Suprapubic skin (tissue), 4 donors: ENCODE data around the gene CCZ1.
"Not testable (repeated sequence)": the region's sequence is repeated elsewhere in the genome, so short reads cannot be mapped to it uniquely, and the experiment has no call there.

Source experiments
- EP300 ChIP-seq: sonication (generic); formaldehyde crosslinking; IDR thresholded peaks from one replicate; pipeline ENCODE4 v1.6.1; 2017; ENCODE audit warnings: antibody characterized with exemption
- POLR2A ChIP-seq, 2 donors: fragments of 450-650 bp; IDR thresholded peaks; one replicate each; pipeline ENCODE4 v1.6.1; 2017; ENCODE audit warnings: antibody characterized with exemption in 2 of 2, mild to moderate bottlenecking in 2 of 2, moderate library complexity in 2 of 2
- POLR2AphosphoS5 ChIP-seq, 3 donors: sonication (generic); formaldehyde crosslinking; IDR thresholded peaks; one replicate each; pipeline ENCODE4 v1.6.1; 2017; ENCODE audit warnings: antibody characterized with exemption in 3 of 3
- TF ChIP-seq, protein P1 (sequence below), 2 donors: fragments of 200-600 bp in 1 of 2; fragments of 450-650 bp in 1 of 2; sonication (generic) in 1 of 2; IDR thresholded peaks; one replicate each; pipeline ENCODE4 v1.5.1; 2016 to 2019; ENCODE audit warnings: antibody characterized with exemption in 2 of 2, mild to moderate bottlenecking in 1 of 2, moderate library complexity in 1 of 2

DNA sequence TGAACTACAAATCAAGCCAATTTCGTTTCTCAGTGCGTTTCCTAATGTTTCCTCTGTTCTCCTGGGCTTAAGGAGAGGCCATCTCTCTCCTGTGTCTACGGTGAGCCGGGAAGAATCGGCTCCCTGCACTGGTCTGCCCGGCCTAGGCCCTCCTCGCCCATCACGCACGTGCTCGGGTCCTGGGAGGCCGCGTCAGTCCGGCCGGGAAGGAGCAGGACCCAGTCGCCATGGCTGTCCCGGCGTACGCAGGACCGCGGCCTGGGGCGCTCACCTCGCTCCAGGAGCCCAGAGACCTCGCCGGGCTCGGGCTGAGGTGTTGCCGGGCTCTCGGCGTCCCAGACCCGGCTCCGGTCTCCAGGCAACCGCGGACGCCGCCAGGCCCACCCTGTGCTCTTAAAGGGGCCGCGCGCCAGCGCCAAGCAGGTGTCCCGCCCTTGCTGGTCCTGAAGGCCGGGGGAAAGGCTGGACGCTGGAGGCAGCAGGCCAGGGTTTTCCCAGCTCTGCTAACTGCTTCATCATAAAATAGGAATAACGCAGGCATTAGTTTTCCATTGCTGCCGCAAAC, 71.9 kb downstream of the CCZ1 start, which contains the start of gene RSPH10B:
- TF ChIP-seq, protein P1, sequence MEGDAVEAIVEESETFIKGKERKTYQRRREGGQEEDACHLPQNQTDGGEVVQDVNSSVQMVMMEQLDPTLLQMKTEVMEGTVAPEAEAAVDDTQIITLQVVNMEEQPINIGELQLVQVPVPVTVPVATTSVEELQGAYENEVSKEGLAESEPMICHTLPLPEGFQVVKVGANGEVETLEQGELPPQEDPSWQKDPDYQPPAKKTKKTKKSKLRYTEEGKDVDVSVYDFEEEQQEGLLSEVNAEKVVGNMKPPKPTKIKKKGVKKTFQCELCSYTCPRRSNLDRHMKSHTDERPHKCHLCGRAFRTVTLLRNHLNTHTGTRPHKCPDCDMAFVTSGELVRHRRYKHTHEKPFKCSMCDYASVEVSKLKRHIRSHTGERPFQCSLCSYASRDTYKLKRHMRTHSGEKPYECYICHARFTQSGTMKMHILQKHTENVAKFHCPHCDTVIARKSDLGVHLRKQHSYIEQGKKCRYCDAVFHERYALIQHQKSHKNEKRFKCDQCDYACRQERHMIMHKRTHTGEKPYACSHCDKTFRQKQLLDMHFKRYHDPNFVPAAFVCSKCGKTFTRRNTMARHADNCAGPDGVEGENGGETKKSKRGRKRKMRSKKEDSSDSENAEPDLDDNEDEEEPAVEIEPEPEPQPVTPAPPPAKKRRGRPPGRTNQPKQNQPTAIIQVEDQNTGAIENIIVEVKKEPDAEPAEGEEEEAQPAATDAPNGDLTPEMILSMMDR (IDR thresholded peaks at IDR 0.05), result not testable (repeated sequence)
- TF ChIP-seq POLR2A (IDR thresholded peaks at IDR 0.05); POLR2AphosphoS5 (IDR thresholded peaks at IDR 0.05); EP300: not testable (repeated sequence)
